WI38 (cell line): ENCODE data around the gene PANX2.
A peak's percentile ranks its signal among the peaks of the same experiment; 100 is the strongest.

Experiments
- H3K4me3 ChIP-seq: 2 replicates; pipeline ENCODE4 v1.5.1; 2011; ENCODE audit warnings: low read depth, mild to moderate bottlenecking, control low read depth, low read length
- TF ChIP-seq, protein P1 (sequence below): IDR thresholded peaks from 2 replicates; pipeline ENCODE4 v1.5.1; 2012; ENCODE audit warnings: low read depth, mild to moderate bottlenecking, control low read depth, low read length

The PANX2 gene

GRCh38 chr22:50169181-50169759, 1.3 kb upstream of the PANX2 start:
- TF ChIP-seq, protein P1, sequence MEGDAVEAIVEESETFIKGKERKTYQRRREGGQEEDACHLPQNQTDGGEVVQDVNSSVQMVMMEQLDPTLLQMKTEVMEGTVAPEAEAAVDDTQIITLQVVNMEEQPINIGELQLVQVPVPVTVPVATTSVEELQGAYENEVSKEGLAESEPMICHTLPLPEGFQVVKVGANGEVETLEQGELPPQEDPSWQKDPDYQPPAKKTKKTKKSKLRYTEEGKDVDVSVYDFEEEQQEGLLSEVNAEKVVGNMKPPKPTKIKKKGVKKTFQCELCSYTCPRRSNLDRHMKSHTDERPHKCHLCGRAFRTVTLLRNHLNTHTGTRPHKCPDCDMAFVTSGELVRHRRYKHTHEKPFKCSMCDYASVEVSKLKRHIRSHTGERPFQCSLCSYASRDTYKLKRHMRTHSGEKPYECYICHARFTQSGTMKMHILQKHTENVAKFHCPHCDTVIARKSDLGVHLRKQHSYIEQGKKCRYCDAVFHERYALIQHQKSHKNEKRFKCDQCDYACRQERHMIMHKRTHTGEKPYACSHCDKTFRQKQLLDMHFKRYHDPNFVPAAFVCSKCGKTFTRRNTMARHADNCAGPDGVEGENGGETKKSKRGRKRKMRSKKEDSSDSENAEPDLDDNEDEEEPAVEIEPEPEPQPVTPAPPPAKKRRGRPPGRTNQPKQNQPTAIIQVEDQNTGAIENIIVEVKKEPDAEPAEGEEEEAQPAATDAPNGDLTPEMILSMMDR: no peak
- no peak overlapping the region for H3K4me3 ChIP-seq

- peak overlapping the region; percentile 41 for H3K4me3 ChIP-seq
Observed at GRCh38 chr22:50169774-50170341, 673 bp upstream of the PANX2 start.

GRCh38 chr22:50171319-50171964, 911 bp downstream of the PANX2 start:
- H3K4me3 ChIP-seq: no peak overlapping the region; the same call in 1 of the 2 replicates
- TF ChIP-seq, protein P1: no peak

More at GRCh38 chr22:50169774-50170341, 673 bp upstream of the PANX2 start:
- TF ChIP-seq, protein P1: no peak

DNA sequence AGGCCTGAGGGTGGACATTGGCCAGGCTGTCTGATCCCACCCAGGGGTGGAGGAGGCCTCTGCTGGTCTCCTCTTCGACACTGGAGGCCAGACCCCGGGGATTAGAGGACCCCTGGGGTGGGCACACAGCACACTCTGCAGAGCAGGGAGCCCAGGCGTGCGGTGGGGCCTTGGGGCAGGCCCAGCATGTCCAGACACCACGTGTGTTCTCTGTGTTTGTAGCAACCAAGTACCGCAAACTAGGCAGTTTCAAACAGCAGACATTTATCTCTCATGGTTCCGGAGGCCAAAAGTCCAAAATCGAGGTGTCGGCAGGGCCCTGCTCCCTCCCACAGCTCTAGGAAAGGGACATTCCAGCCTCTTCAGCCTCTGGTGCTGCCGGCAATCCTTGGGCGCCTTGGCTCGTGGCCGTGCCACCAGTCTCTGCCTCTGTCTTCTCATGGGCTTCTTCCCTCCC, 1.5 kb downstream of the PANX2 start:
- TF ChIP-seq, protein P1: no peak
- H3K4me3 ChIP-seq: no peak overlapping the region

GRCh38 chr22:50173311-50173982, 2.9 kb downstream of the PANX2 start:
- no peak overlapping the region for H3K4me3 ChIP-seq

GRCh38 chr22:50173983-50174355, 3.4 kb downstream of the PANX2 start:
- no peak overlapping the region for H3K4me3 ChIP-seq
- TF ChIP-seq, protein P1: no peak

More at GRCh38 chr22:50173311-50173982, 2.9 kb downstream of the PANX2 start:
- TF ChIP-seq, protein P1: no peak
